Measurements from ENCODE around the gene SLX4IP. TPM values are rescaled to one million over a fixed set of nuclear protein-coding genes. Genes with fewer than 3 reads are reported as not detected.

Gene SLX4IP
- total and polyA plus RNA-seq, 2 of the 13 experiments (the other 11 are each of a cell fraction or from before 2014, with no cell fraction given): 3.6 to 7.3 TPM

DNA sequence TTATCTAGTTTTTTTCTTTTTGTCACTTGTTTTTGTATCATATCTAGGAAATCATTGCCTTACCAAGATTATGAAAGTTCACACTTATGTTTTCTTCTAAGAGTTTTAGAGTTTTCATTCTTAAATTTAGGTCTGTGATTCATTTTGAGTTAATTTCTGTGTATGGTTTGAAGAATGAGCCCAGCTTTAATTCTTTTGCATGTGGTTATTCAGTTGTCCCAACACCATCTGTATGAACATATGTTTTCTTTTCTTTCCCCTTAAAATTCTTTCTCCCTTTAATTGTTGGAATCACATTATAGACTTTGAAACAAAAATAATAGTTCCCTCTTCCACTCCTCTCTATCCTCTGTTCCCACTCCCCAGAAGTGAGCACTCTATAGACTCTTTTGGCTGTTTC, 85.4 kb downstream of the SLX4IP start:
- no peak for ATAC-seq
- Histone ChIP-seq H3K4me3 (replicated peaks in 1 of 3; ENCODE audit: insufficient read depth in 1 of 3, low read depth in 2 of 3, low read length in 3 of 3) (no peak overlapping the region), H4K20me1 (ENCODE audit: insufficient read depth, low read length) (no peaks in the 10 kb centered on the region), H3K9me3 (ENCODE audit: low read length) (no peaks in the 10 kb centered on the region), H3K36me3 (replicated peaks in 1 of 2; ENCODE audit: control insufficient read depth in 1 of 2, insufficient read depth in 2 of 2, low read length in 2 of 2) (peaks cover 0 to under 1% of the 10 kb centered on the region in 2 experiments; a peak in 1 of 5 replicates), H3K4me2 (ENCODE audit: low read depth, low read length) (no peak overlapping the region), H3K27ac (ENCODE audit: extremely low read length, insufficient read depth, low read length) (no peak overlapping the region), H2AFZ (ENCODE audit: low read length) (no peak overlapping the region), H3K9ac (ENCODE audit: insufficient read depth, low read depth, low read length) (no peak overlapping the region), H3K27me3 (ENCODE audit: control insufficient read depth in 1 of 2, insufficient read depth in 2 of 2, low read length in 2 of 2) (no peaks in the 10 kb centered on the region), H3K79me2 (ENCODE audit: insufficient read depth, low read length) (no peaks in the 10 kb centered on the region), H3K4me1 (ENCODE audit: insufficient read depth, low read length) (no peaks in the 10 kb centered on the region)
- in situ Hi-C loops (cut with HindIII; ENCODE audit: extremely low pct_ligation_motif_present, low pct_unique_long_range_greater_than_20kb): no loop called here
- CTCF ChIA-PET (ENCODE audit: low intra/inter-chr PET ratio, low total read pairs): no interaction called here
- TF ChIP-seq, protein P1, sequence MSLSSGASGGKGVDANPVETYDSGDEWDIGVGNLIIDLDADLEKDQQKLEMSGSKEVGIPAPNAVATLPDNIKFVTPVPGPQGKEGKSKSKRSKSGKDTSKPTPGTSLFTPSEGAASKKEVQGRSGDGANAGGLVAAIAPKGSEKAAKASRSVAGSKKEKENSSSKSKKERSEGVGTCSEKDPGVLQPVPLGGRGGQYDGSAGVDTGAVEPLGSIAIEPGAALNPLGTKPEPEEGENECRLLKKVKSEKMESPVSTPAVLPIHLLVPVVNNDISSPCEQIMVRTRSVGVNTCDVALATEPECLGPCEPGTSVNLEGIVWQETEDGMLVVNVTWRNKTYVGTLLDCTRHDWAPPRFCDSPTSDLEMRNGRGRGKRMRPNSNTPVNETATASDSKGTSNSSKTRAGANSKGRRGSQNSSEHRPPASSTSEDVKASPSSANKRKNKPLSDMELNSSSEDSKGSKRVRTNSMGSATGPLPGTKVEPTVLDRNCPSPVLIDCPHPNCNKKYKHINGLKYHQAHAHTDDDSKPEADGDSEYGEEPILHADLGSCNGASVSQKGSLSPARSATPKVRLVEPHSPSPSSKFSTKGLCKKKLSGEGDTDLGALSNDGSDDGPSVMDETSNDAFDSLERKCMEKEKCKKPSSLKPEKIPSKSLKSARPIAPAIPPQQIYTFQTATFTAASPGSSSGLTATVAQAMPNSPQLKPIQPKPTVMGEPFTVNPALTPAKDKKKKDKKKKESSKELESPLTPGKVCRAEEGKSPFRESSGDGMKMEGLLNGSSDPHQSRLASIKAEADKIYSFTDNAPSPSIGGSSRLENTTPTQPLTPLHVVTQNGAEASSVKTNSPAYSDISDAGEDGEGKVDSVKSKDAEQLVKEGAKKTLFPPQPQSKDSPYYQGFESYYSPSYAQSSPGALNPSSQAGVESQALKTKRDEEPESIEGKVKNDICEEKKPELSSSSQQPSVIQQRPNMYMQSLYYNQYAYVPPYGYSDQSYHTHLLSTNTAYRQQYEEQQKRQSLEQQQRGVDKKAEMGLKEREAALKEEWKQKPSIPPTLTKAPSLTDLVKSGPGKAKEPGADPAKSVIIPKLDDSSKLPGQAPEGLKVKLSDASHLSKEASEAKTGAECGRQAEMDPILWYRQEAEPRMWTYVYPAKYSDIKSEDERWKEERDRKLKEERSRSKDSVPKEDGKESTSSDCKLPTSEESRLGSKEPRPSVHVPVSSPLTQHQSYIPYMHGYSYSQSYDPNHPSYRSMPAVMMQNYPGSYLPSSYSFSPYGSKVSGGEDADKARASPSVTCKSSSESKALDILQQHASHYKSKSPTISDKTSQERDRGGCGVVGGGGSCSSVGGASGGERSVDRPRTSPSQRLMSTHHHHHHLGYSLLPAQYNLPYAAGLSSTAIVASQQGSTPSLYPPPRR (CRISPR knock-in tag; IDR thresholded peaks at IDR 0.05; ENCODE audit: borderline replicate concordance): no peak
- TF ChIP-seq, protein P2, sequence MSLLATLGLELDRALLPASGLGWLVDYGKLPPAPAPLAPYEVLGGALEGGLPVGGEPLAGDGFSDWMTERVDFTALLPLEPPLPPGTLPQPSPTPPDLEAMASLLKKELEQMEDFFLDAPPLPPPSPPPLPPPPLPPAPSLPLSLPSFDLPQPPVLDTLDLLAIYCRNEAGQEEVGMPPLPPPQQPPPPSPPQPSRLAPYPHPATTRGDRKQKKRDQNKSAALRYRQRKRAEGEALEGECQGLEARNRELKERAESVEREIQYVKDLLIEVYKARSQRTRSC (CRISPR knock-in tag; IDR thresholded peaks at IDR 0.05; ENCODE audit: low read depth): no peak
- no peak for TF ChIP-seq YEATS2 (CRISPR knock-in tag; IDR thresholded peaks at IDR 0.05; ENCODE audit: borderline replicate concordance)
- no peak for TF ChIP-seq ZFP90 (CRISPR knock-in tag; IDR thresholded peaks at IDR 0.05; ENCODE audit: borderline replicate concordance)
- no peak for TF ChIP-seq ZNF720 (CRISPR knock-in tag; IDR thresholded peaks at IDR 0.05)
- TF ChIP-seq ZNF224 (CRISPR knock-in tag; IDR thresholded peaks at IDR 0.05): no peak
- no peak for TF ChIP-seq NFE2 (CRISPR knock-in tag; IDR thresholded peaks at IDR 0.05)
- TF ChIP-seq ZNF556 (CRISPR knock-in tag; IDR thresholded peaks at IDR 0.05; ENCODE audit: borderline replicate concordance): no peak
- no peak for TF ChIP-seq ZNF543 (CRISPR knock-in tag; IDR thresholded peaks at IDR 0.05)
- no peak for TF ChIP-seq ZNF782 (CRISPR knock-in tag; IDR thresholded peaks at IDR 0.05; ENCODE audit: borderline replicate concordance)
- TF ChIP-seq ZNF576 (CRISPR knock-in tag; IDR thresholded peaks at IDR 0.05): no peak
- no peak for TF ChIP-seq HIVEP1 (CRISPR knock-in tag; IDR thresholded peaks at IDR 0.05)
- TF ChIP-seq ZNF34 (CRISPR knock-in tag; IDR thresholded peaks at IDR 0.05; ENCODE audit: borderline replicate concordance): no peak
- TF ChIP-seq FOSL2 (CRISPR knock-in tag; IDR thresholded peaks at IDR 0.05): no peak
- TF ChIP-seq ZNF816 (CRISPR knock-in tag; IDR thresholded peaks at IDR 0.05; ENCODE audit: borderline replicate concordance): no peak
- TF ChIP-seq ZNF3 (CRISPR knock-in tag; IDR thresholded peaks at IDR 0.05): no peak
- no peak for TF ChIP-seq ZNF124 (CRISPR knock-in tag; IDR thresholded peaks at IDR 0.05)
- BruUV-seq (replicated peaks): no TSS peak
- DNase-seq (ENCODE audit: low spot score): no peak
- POLR2A ChIA-PET: no interaction called here
- FAIRE-seq: no peak
- intact Hi-C loops (cut with micrococcal nuclease; ENCODE audit: unreplicated experiment): no loop called here
